Fibroblast of skin of scalp (primary cell): ENCODE results near the gene DMAC2.
"Not testable (repeated sequence)": the region's sequence is repeated elsewhere in the genome, so short reads cannot be mapped to it uniquely, and the experiment has no call there.

Source experiments
- DNase-seq: peaks from one replicate; pipeline ENCODE4 v3.0.0-alpha.2; 2013

DMAC2 gene

DNA sequence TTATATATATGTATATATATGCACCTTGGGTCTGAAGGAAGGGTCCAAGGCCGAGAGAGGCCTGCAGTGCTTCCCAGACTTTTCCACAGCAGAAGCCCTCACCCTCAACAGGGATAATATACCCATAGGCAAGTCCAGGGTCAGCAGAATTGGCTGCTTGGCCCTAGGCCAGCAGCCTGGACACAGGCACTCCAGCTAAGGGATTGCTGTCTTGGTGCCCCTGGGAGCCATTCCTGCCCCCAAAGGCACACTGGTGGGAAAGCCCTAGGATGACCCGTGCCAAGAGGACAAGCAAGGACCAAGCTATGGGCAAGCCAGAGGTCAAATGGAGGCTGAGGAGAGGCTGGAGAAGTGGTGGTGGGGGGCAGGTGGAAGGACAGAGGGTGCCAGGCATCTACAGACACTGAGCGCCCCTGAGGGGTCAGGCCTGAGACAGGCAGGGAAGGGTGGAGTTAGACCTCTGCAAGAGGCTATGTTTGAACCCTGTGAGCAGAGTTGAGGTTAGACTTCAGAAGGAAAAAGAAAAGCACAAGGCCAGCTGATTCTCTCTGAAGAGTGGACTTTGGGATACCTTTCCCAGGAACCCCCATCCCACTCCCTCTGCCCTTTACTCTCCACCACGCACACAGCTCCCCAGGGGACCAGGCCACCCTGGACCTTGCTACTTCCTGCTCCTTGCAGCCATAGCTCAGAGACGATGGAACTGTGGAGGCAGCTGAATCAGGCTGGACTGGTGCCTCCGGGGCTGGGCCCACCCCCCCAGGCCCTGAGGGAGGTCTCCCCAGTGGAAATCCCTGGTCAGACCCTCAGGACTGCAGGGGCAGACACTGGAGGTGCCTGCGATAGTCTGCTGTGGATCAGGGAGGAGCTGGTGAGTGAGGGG lies 3.0 kb upstream of the DMAC2 start, which contains the start of gene ERICH4:
Gene ERICH4, plus strand, starts transcription at position 684 of the 883 bp plus-strand sequence. Its CDS starts 14 bp downstream, at position 698.
- DNase-seq: no peak

DNA sequence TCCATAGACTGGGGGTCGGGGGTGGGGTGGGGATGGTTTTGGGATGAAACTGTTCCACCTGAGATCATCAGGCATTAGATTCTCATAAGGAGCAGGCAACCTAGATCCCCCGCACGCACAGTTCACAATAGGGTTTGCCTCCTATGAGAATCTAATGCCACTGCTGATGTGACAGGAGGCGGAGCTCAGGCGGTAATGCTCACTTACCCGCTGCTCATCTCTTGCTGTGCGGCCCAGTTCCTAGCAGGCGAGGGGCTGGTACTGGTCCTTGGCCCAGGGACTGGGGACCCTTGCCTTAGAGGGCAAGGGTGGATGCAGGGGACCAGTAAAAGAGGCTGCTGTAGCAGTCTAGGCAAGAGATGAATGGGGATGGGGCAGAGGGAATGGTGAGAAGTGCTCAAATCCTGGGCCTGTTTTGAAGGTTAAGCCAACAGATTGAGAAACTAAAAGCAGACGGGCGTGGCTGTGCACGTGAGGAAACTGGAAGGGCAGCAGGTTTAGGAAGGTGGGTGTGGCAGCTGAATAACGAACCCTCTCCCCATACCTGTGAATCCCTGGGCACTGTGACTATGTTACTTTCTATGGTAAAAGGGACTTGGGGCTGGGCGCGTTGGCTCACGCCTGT lies 1.7 kb upstream of the DMAC2 start:
- DNase-seq: no peak

DNA sequence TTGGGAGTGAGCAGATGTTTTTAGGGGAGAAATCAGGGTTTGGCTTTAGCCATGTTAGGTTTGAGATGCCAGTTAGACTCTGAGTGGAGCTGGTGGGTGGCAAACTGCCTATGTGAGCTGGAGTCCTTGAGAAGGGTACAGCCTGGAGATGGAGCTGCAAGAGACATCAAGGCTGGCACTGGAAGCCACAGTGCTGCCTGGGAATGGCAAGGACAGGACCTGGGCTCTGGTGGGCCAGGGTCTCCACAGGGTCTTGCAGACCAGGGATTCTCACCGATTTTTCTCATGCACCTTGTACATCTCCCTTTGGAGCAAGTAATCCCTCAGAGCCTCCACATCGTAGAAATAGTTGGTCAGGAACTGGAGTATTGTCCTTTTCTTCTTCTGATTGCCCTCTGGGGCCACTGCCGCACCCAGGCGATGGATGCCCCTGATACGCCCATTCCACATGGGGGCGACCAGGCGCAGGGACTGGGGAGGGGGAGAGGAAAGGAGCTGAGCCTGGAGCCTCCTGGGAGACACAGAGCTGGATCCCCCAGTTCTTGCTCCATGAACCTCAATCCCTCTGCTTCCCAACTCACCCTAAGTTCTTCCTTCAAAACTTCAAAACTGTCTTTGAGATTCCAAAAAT lies 1.7 kb downstream of the DMAC2 start:
- no peak for DNase-seq

DNA sequence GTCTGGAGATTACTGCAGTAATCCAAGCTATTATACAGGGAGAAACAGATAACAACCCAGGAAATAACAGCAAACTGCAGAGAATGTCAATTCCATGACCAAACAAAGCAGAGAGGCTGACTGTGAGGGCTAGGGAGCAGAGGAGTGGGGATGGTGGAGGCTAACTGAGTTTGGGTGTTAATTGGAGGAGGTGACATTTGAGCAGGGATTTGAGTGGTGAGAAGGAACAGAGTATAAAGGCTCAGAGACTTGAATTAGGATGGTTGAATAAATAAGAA lies 3.1 kb downstream of the DMAC2 start:
- DNase-seq: no peak

DNA sequence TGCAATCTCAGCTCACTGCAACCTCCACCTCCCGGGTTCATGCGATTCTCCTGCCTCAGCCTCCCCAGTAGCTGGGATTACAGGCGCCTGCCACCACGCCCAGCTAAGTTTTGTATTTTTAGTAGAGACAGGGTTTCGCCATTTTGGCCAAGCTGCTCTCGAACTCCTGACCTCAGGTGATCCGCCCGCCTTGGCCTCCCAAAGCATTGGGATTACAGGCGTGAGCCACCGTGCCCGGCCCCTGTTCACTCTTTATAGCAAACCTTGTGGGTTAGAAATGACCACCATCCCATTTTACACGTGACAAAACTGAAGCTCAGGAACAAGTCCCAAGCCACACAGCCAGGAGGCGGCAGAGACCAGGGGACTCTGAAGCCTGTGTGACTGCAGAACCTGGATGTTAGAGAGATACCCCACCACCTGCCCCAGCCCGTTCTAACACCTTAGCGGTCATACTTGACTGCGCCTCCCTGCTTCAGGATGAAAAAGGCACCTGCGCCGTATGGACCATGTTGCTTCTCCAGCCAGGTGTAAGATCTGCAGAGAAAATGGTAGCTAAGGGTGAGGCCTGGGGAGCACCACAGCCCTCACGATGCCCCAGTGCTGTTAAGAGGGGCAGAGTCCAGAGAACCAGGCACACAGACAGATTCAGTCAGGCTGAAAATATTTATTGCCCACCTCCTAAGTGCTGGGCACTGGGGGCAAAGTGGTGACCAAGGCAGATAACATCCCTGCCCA lies 3.6 kb downstream of the DMAC2 start:
- DNase-seq: no peak

DNA sequence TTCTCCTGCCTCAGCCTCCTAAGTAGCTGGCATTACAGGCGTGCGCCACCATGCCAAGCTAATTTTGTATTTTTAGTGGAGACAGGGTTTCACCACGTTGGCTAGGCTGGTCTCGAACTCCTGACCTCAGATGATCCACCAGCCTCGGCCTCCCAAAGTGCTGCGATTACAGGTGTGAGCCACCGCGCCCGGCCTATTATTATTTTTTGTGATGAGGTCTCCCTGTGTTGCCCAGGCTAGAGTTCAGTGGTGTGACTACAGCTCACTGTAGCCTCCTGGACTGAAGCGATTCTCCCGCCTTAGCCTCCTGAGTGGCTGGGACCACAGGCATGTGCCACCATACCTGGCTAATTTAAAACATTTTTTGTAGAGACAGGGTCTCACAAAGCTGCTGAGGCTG lies 4.3 kb downstream of the DMAC2 start:
- DNase-seq: not testable (repeated sequence)

DNA sequence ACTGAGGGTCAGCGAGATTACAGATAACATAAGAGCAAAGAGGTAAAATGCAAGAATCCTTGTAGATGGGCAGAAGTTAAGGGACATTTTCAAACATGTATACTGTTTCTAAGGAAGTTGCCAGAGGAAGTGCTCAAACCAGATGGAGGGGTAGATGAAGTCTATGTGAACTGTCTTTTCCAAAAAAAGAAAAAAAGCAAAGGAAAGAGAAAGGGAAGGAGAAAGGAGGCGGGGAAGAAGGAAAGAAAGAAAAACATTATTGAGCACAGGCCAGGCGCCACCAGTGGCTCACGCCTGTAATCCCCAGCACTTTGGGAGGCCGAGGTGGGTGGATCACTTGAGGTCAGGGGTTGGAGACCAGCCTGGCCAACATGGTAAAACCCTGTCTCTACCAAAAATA lies 5.3 kb downstream of the DMAC2 start:
- DNase-seq: no peak

DNA sequence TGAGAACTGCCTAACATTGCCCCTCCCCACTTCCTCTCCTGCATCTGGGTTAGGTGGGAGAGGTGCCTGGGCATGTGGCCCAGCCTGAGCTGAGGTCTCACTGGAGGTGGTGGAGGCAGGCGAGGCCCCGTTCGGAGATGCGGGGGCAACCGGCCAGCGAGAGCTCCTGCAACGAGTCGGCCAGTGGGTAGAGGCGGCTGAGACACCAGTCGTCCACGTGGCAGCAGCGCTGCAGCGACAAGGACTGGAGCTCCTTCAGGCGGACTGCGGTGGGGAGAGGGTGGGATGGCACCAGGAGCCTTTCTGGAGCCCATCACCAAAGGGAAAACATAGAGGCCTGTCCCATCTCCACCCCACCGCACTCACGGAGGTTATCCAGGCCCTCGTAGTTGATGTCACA lies 6.5 kb downstream of the DMAC2 start:
- no peak for DNase-seq

DNA sequence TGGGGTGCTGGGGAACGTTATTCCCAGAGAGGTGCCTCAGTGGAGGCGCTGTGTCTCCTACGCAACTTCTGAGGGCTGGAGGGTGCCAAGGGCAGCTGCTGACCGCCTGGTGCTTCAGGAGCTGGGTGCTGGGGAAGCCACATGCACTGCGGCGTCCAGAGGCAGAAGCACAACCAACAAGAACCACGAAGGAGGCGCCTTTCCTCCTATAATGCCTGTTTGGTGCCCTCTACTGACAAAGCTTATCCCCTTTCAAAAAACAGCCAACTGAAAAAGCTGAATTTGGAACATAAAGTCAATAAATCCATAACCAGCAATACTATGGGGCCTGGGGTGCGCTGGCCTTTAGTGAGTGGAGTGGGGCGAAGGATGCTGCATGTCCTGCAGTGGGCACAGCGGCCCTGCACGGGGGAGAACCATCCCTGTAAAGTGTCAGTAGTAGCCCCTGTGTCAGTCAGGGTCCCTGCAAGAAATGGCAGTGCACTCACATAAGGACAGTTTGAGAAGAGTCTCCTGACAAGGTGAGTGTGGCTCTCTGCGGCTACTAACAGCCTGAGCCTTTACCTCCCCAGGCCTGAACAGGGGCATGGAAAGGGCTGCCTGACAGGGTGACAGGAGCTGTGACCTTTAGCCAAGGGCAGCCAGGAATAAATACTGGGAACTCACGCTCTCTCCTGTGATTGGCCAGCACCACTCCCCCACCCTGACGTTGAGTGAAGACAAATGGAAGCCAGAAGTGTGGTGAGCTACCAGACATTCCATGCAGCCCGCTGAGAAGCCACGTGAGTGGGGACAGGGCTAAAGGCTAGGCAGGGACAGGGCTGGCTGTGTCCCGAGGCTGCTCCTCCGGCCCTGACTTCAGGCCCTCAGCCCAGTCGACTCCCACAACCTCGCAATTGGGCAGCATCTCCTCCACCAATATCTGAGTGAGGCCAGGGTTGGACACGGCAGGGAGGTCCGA lies 8.0 kb downstream of the DMAC2 start:
- peak; percentile 38 for DNase-seq

DNA sequence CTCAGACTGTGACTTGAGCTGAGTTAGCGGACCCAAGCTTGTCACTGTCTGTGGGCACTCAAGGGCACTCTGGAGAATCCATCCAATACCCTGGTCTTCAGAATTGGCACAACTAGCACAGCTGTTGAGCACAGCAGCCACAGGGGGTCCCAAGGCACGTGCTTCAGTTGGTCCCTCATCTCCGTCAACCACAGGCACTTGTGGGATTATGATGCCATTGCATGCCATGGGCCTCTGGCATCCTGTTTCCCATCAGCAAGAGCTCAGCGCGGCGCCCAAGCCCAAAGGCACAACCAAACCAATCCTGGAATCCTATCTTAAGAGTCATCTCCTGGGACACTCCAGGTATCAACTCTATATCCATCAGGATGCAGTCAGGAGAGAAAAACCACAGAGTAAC lies 8.8 kb downstream of the DMAC2 start:
- DNase-seq: peak; percentile 39

DNA sequence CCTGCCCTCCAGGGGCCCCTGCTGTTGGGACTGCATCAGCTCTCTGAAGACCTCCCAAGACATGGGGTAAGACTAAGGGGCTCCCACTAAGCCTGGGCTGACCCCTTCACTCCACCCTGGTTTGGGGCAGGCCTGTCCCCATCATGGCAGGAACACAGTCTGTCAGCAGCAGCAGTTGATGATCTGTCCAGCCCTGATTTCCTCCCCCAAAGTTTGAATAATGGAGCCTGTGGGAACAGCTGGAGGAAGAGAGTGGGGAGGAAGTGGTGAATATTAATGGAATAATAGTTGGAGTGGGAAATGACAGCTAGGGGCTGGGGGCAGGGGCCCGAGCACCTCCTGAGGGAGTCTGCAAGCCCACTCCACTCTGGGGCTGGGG lies 11.2 kb downstream of the DMAC2 start:
- no peak for DNase-seq

DNA sequence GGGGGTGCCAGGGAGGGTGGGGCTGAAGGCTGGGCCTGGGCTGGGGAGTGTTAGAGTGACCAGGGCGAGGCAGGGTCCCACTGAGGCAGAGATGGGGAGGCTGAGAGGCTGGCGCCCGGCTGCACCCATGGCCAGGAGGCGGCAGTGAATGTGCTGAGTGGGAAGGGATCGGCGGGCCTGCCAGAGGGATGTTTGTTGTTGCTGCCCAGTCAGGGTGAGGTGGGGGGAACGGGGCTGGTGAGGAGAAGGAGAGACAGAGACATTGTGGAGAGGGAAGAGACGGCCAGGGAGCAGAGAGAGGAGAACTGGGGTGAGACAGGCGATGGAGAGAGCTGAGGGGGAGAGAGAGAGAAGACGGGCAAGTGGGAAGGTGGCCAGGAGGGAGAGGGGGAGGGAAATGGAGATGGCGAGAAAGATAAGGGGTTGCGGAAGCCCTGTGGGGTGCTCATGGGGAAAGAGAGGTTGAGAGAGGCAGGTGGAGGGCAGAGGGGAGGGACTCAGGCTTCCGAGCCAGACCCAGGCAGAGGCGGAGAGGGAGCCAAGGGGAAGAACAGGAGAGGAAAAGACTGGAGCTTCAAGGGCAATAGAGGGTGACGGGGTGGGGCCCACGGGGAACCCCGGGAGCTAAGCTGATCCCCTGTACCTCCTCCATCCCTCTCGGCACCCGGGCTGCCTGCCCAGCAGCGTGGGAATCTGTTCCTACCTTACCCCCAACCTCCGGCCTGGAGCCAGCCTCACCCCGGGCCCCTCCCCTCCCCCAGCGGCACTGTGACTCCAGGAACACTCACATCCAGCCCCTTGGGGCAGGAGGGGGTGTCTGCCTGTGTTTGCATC lies 11.8 kb downstream of the DMAC2 start:
- DNase-seq: no peak

DNA sequence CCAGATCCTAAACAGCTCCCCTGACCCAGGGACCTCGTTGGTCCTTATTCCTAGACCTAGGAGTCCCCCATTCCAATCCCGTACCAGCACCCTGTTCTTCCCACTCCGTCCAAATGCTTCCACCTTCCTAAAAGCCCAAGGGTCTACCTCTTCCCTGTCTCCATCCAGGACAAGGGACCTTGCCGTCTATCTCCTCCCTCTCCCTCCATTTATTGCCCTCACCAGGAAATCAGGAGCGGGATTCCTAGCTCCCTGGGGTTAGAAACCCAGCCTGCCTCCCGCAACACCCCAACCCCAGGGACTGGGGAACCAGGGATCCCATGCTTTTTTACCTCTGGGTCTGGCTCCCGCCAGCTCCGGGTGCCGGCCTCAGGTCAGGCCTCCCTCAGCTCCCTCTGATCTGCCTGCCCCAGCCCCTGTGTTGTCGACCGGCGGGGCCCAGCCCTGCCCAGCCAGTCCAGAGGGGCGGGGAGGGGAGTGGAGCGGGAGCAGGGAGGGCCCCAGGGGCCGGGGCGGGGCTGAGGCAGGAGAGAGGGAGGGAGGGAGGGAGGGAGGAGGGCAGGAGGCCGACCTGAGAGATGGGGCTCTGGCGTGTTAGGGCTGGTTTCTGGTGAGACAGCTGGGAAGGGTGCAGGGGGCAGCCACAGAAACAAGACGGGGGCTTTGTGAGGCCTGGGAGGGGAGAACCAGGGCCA lies 12.6 kb downstream of the DMAC2 start, which contains the start of gene B3GNT8:
Gene B3GNT8, minus strand, starts transcription at position 423 of the 695 bp plus-strand sequence. CDS start 596 bp downstream, outside the sequence.
- peak; percentile 70 for DNase-seq

DNA sequence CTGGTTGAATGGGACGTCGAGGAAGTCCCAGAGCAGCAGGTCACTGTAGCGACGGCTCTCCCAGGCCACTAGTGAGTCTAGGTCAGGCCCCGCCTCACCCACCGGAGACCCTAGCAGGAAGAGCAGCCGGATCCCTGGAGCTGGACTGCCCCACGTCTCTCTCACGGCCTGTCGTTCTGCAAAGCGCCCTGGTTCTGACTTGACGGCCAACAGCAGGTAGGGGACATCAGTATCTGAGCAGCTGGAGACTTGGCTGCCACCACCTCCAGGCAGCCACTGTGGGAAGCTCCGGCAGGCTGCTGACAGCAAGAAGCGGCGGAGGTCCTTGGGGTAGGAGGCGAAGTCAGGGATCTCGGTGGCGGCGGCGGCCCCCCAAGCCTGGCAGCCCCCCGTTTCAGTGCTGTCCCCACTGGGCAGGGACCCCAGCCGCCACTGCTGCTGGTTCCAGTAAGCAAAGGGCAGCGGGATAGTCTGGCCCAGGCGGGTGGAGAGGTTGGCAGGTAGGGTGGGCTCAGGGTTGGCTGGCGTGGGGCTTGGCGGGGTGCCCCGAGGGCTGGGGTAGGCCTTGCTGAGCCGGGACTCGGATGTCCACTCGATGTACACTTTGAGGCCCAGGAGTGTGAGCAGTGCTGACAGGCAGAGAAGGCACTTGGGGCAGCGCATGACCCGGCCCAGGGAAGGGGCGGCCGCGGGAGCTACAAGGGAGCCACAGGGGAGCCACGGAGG lies 13.4 kb downstream of the DMAC2 start:
- DNase-seq: no peak

DNA sequence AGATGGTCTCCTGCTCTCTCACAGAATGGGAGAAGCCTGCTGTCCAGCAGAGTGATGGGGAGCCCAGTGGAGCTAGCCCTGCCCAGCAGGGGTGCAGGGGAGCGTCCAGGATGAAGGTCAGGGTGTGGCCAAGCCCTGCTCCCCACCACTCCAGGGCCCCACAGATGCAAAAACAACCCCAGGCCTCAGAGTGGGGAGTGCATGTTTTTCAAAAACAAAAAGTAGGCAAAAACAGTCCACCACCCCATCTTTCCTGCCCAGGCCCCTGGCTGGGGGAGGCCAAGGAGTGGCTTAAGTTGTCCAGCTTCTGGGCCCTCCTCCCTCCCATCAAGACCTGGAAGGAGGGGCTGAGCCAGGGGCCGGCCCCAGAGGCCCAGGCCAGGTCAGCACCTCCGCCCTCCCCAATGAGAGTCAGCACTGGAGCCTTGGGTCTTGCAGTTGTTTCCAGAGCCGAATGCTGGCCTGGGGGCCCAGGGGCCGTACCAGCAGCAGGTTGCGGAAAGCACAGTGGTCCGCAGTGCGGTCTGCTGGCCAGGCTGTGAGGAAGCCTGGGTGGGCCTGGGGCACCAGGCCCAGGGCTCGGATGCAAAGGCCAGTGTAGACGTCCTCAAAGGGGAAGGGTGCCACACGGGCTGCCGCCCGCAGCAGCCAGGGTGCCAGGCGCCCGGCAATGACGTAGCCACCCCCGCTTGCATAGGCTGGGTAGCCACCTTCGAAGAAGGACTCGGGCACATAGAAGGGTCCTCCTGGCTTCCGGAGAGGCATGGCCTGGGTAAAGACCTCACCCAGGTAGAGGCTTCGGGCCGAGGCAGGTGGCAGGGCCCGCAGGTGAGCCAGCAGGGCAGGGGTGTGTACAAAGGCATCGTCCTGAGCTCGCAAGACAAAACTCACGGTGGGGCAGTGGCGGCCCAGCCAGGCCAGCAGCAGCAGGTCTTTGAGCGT lies 14.3 kb downstream of the DMAC2 start:
- DNase-seq: no peak

DNA sequence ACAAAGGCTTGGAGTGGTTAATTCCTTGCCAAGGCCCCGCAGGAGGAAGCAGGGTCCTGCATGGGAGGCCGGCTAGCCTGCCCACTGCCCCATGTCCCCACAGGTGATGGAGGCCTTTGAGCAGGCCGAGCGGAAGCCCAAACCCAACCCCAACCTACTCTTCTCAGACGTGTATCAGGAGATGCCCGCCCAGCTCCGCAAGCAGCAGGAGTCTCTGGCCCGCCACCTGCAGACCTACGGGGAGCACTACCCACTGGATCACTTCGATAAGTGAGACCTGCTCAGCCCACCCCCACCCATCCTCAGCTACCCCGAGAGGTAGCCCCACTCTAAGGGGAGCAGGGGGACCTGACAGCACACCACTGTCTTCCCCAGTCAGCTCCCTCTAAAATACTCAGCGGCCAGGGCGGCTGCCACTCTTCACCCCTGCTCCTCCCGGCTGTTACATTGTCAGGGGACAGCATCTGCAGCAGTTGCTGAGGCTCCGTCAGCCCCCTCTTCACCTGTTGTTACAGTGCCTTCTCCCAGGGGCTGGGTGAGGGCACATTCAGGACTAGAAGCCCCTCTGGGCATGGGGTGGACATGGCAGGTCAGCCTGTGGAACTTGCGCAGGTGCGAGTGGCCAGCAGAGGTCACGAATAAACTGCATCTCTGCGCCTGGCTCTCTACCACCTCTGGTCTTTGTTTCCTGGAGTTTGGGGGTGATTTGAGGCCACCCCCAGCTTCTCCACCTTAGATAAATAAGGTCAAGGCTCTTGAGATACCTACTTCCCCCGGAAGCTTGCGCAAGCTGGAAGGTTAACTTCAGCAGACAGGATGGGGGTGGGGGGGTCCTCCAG lies 15.2 kb downstream of the DMAC2 start:
- DNase-seq: no peak

DNA sequence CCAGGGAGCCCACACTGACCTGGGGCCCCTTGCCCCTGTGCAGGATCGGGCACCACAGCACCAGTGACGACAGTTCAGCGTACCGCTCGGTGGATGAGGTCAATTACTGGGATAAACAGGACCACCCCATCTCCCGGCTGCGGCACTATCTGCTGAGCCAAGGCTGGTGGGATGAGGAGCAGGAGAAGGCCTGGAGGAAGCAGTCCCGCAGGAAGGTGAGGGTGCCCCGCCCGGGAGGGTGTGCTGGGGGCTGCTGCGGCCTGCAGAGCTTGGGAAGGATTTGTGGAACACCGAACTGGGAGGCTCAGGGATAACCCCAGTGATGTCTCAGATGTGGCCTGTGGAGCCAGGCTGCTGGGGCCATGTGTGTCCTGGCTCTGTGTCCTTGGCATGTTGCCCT lies 16.8 kb downstream of the DMAC2 start:
- DNase-seq: no peak
